Large intestine (tissue), 3 donors: ENCODE measurements around the gene TFF2. TPM values are rescaled to one million over a fixed set of nuclear protein-coding genes. Genes with fewer than 3 reads are reported as not detected.

Experiments used
- DNase-seq, 2 donors: peaks; one replicate each; pipeline versions ENCODE4 v3.0.0 to v3.0.0-alpha.2; 2013
- H3K27ac ChIP-seq: one replicate; pipeline ENCODE4 v1.5.1; 2013; ENCODE audit warnings: low read length
- H3K27me3 ChIP-seq: 2 replicates; pipeline ENCODE4 v1.6.1; 2013; ENCODE audit warnings: low read length; ENCODE audit not compliant: control insufficient read depth, insufficient read depth
- H3K36me3 ChIP-seq: 2 replicates; pipeline ENCODE4 v1.6.1; 2013; ENCODE audit warnings: low read length; ENCODE audit not compliant: control insufficient read depth, insufficient read depth
- H3K4me1 ChIP-seq: one replicate; pipeline ENCODE4 v1.6.1; 2013; ENCODE audit warnings: low read length; ENCODE audit not compliant: control insufficient read depth, insufficient read depth
- H3K4me3 ChIP-seq: one replicate; pipeline ENCODE4 v1.5.1; 2013; ENCODE audit warnings: low read length
- H3K9me3 ChIP-seq: one replicate; pipeline ENCODE4 v1.6.1; 2013; ENCODE audit warnings: mild to moderate bottlenecking, low read depth, low read length, moderate library complexity; ENCODE audit not compliant: control insufficient read depth
- WGBS: methylation state at CpG from one replicate; pipeline ENCODE4 v1.1.5; 2013; ENCODE audit warnings: low lambda C conversion rate; ENCODE audit not compliant: insufficient coverage; 5-methylcytosine and 5-hydroxymethylcytosine counted together
- polyA plus RNA-seq: library from polyadenylated mRNA; unstranded; fragments of 120-200 nt; gene quantifications from one replicate; pipeline ENCODE4 v1.2.1, GENCODE V29; 2013

TFF2 gene
- polyA plus RNA-seq, 1 donor: 0.12 TPM

DNA sequence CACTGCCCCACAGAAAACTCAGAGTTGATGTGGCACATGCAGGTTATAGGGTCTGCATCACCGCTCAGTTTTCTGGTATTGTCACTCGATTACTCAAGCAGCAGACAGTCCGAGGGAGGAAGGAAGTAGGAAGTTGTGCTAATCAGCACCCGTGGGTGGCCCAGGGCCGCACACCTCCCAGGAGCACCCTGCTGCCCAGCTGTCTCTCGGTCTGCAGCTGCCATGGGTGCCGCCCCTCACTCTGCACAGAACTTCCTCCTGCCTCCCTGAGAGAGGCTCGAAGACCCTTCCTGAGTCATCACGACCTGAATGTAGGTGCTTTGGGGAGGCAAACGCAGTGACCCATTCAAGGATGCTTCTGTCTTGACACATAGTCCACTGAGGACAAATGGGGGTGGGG is 31.4 kb downstream of the TFF2 start:
- Histone ChIP-seq H3K4me1 (peaks cover 63% of the 10 kb centered on the region), H3K27ac (peak overlapping the region; percentile 60), H3K27me3 (no peaks in the 10 kb centered on the region), H3K9me3 (peaks cover 3% of the 10 kb centered on the region), H3K36me3 (no peaks in the 10 kb centered on the region), H3K4me3 (no peak overlapping the region)
- WGBS: no CpG with 5 or more reads among the region's 10 CpGs
- no peak for DNase-seq

DNA sequence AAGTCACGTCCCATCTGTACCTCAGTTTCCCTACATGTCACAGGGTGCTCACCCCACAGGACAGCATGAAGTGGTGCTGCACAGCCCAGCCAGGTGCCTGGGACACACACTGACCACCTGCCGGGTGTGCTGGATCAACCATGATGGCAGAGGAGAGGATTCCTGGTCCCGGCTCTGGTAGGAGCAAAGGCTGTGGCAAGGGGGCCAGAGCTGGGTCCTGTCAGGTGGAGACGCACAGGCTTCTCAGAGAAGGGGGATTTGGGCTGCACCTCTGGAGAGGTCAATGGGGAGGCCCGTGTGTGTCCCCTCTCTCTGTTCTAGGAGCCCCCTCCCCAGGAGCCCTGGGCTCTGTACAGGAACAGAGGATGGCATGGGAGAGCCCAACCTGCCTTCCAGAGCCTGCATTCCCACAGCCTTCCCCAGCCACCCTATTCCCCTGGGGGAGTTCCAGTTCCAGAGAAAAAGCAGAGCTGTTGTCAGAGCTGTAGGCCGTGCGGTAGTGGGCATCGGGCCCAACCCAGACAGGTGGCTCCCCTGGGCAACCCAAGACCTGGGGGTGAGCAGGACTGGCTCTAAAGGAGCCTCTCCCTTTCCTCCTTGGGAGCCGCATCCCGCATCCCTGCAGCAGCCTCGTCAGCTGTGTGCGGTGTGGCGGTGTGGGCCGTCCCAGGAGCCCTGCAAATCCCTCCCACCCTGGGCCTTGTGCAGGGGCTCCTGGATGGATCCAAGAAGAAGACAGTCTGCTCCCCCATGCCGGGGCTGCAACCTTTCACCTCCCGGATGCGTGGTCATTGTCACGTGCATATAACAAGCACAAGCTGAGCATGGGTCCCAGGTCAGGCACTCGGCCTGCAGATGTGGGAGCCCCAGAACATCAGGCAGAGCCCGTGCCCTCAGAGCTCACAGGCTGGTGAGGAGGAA is 32.7 kb downstream of the TFF2 start:
- Histone ChIP-seq H3K4me1 (peaks cover 76% of the 10 kb centered on the region), H3K27me3 (no peaks in the 10 kb centered on the region), H3K4me3 (no peak overlapping the region), H3K36me3 (no peaks in the 10 kb centered on the region), H3K27ac (peak overlapping the region; percentile 97), H3K9me3 (peaks cover 3% of the 10 kb centered on the region)
- no CpG with 5 or more reads among the region's 20 CpGs for WGBS
- peak in 1 of 2 donors; percentile 6 for DNase-seq

- Histone ChIP-seq H3K4me3 (peak overlapping the region; percentile 28), H3K9me3 (peaks cover 3% of the 10 kb centered on the region), H3K36me3 (no peaks in the 10 kb centered on the region), H3K27ac (peak overlapping the region; percentile 97), H3K27me3 (no peaks in the 10 kb centered on the region), H3K4me1 (peaks cover 83% of the 10 kb centered on the region)
- no CpG with 5 or more reads among the region's 8 CpGs for WGBS
- peak in 1 of 2 donors; percentile 69 for DNase-seq
These were observed 33.5 kb downstream of the TFF2 start for GRCh38 chr21:42317341-42317741.

- H3K9me3 ChIP-seq: peaks cover 3% of the 10 kb centered on the region
- H3K36me3 ChIP-seq: no peaks in the 10 kb centered on the region
- peak overlapping the region; percentile 97 for H3K27ac ChIP-seq
- H3K27me3 ChIP-seq: no peaks in the 10 kb centered on the region
- peaks cover 87% of the 10 kb centered on the region for H3K4me1 ChIP-seq
- H3K4me3 ChIP-seq: peak overlapping the region; percentile 28
- WGBS: no CpG with 5 or more reads among the region's 16 CpGs
- DNase-seq: peak; percentile 87 to 95
These were observed 33.9 kb downstream of the TFF2 start for GRCh38 chr21:42316891-42317290.

GRCh38 chr21:42315296-42315891 is 35.4 kb downstream of the TFF2 start, which contains the start of gene TFF3:
TSS of gene TFF3 (minus strand) at chr21:42315409. CDS start at chr21:42315374, 35 bp downstream.
- Histone ChIP-seq H3K27me3 (no peaks in the 10 kb centered on the region), H3K9me3 (no peaks in the 10 kb centered on the region), H3K4me1 (peaks cover 94% of the 10 kb centered on the region), H3K36me3 (no peaks in the 10 kb centered on the region), H3K4me3 (peak within 1 kb of the TSS; percentile 33), H3K27ac (peak within 1 kb of the TSS; percentile 97)
- DNase-seq: peak in 1 of 2 donors; percentile 77
- no CpG with 5 or more reads among the region's 15 CpGs for WGBS

- H3K27me3 ChIP-seq: no peaks in the 10 kb centered on the region
- peak overlapping the region; percentile 97 for H3K27ac ChIP-seq
- peaks cover 94% of the 10 kb centered on the region for H3K4me1 ChIP-seq
- H3K4me3 ChIP-seq: peak overlapping the region; percentile 33
- H3K36me3 ChIP-seq: no peaks in the 10 kb centered on the region
- DNase-seq: peak; percentile 71 to 87
- WGBS: no CpG with 5 or more reads among the region's 6 CpGs
- no peaks in the 10 kb centered on the region for H3K9me3 ChIP-seq
These were observed 36.0 kb downstream of the TFF2 start for GRCh38 chr21:42314616-42315295.

DNA sequence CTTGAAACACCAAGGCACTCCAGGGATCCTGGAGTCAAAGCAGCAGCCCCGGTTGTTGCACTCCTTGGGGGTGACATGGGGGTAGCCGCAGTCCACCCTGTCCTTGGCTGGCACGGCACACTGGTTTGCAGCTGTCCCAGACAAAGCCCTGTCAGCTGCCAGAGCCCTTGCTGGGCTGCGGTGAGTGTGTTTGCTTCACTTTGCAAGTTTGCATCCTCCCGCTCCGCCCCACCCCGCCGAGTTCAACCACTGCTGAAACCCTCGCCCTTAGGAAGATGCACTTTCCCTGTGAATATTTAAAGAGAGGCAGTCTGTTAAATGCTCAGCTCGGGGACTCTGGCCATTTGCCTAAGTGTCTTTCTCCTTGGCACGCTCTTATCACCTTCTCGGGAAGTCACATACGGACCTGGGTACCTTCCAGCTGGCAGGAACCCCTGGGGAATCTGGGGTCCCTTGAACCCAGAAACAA is 37.3 kb downstream of the TFF2 start:
- WGBS: no CpG with 5 or more reads among the region's 13 CpGs
- H3K27ac ChIP-seq: peak overlapping the region; percentile 97
- no peaks in the 10 kb centered on the region for H3K9me3 ChIP-seq
- no peaks in the 10 kb centered on the region for H3K36me3 ChIP-seq
- peak in 1 of 2 donors; percentile 81 for DNase-seq
- peaks cover 90% of the 10 kb centered on the region for H3K4me1 ChIP-seq
- no peaks in the 10 kb centered on the region for H3K27me3 ChIP-seq
- peak overlapping the region; percentile 33 for H3K4me3 ChIP-seq

- DNase-seq: peak; percentile 61 to 77
- H3K4me1 ChIP-seq: peaks cover 81% of the 10 kb centered on the region
These were observed 38.1 kb downstream of the TFF2 start for GRCh38 chr21:42312626-42313104.

DNA sequence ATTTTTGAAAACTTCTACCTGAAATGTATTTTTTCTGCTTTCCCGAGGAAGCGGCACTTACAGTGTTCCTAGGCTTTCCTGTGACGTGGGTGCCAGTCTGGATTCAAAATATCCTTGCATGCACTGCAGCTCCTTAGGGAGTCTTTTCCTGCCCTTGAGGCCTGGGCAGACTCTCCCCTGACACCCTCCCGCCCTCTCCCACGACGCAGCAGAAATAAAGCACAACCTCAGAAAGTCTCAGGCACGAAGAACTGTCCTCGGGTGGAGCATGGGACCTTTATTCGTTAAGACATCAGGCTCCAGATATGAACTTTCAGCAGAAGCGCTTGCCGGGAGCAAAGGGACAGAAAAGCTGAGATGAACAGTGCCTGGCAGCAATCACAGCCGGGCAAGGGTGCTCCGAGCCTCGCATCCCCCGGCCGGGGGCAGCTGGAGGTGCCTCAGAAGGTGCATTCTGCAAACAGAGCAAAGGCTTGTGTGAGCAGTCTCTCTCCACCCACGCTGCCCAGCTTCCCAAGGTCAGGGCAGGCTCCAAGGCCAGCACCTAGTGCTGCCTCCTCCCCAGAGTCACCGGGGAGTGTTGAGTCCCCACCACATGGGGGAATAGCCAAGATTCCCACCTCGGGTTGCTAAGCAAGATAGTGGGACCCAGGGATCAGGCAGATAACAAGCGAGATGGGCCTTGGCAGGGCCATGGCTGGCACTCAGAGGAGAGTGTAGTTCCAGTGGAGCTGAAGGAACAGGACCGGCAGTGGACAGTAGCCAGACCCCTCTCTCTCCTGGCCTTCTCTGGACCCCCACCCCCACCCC is 38.8 kb downstream of the TFF2 start:
- Histone ChIP-seq H3K9me3 (no peaks in the 10 kb centered on the region), H3K4me1 (peaks cover 74% of the 10 kb centered on the region), H3K27ac (peak overlapping the region; percentile 97), H3K36me3 (no peaks in the 10 kb centered on the region), H3K27me3 (no peaks in the 10 kb centered on the region), H3K4me3 (no peak overlapping the region)
- WGBS: no CpG with 5 or more reads among the region's 21 CpGs
- DNase-seq: peak in 1 of 2 donors; percentile 73

More at GRCh38 chr21:42312626-42313104, 38.1 kb downstream of the TFF2 start:
- H3K9me3 ChIP-seq: no peaks in the 10 kb centered on the region
- peak overlapping the region; percentile 33 for H3K4me3 ChIP-seq
- H3K27me3 ChIP-seq: no peaks in the 10 kb centered on the region
- H3K27ac ChIP-seq: peak overlapping the region; percentile 97
- WGBS: no CpG with 5 or more reads among the region's 16 CpGs
- no peaks in the 10 kb centered on the region for H3K36me3 ChIP-seq
